GM12878 (cell line): ENCODE results near the gene RAB29. TPM values are rescaled to one million over a fixed set of nuclear protein-coding genes. Genes with fewer than 3 reads are reported as not detected.

ENCODE experiments used
- ATF7 ChIP-seq: fragments of 450-650 bp; IDR thresholded peaks from 2 replicates; pipeline ENCODE4 v1.6.1; 2016; ENCODE audit warnings: low read depth, mild to moderate bottlenecking
- BMI1 ChIP-seq: fragments of 450-650 bp; IDR thresholded peaks from 2 replicates; pipeline ENCODE4 v1.6.1; 2016; ENCODE audit warnings: mild to moderate bottlenecking, moderate library complexity, borderline replicate concordance
- CBX3 ChIP-seq: fragments of 200-600 bp; sonication (generic); IDR thresholded peaks from 2 replicates; pipeline ENCODE4 v1.6.1; 2016; ENCODE audit warnings: low read depth, borderline replicate concordance
- CEBPB ChIP-seq, 2 experiments: fragments of 150-350 bp in 1 of 2; IDR thresholded peaks; 2 replicates each; pipeline ENCODE4 v1.6.1; 2012 to 2014; ENCODE audit warnings: low read depth in 2 of 2, low read length in 2 of 2, borderline replicate concordance in 1 of 2, inconsistent platforms in 1 of 2
- CHD4 ChIP-seq: fragments of 200-600 bp; sonication (generic); IDR thresholded peaks from 2 replicates; pipeline ENCODE4 v1.6.1; 2016; ENCODE audit warnings: mild to moderate bottlenecking
- EGR1 ChIP-seq, 2 experiments: IDR thresholded peaks; 1 replicate in 1 of 2; 2 replicates in 1 of 2; pipeline ENCODE4 v1.6.1; 2011 to 2012; ENCODE audit warnings: low read depth in 2 of 2, low read length in 2 of 2, borderline replicate concordance in 1 of 2, mild to moderate bottlenecking in 1 of 2, moderate library complexity in 1 of 2
- GABPA ChIP-seq: IDR thresholded peaks from 2 replicates; pipeline ENCODE4 v1.6.1; 2014; ENCODE audit warnings: antibody characterized with exemption, low read depth, mild to moderate bottlenecking, inconsistent platforms
- IKZF1 ChIP-seq: fragments of 450-650 bp; conservative IDR thresholded peaks from 2 replicates; pipeline ENCODE4 v1.6.1; 2017; ENCODE audit warnings: antibody characterized with exemption, mild to moderate bottlenecking
- JUND ChIP-seq: IDR thresholded peaks from 2 replicates; pipeline ENCODE4 v1.6.1; 2012; ENCODE audit warnings: low read depth, mild to moderate bottlenecking, low read length, improper control_type of control experiment, moderate library complexity
- KDM1A ChIP-seq: fragments of 200-600 bp; sonication (generic); IDR thresholded peaks from 2 replicates; pipeline ENCODE4 v1.6.1; 2016; ENCODE audit warnings: borderline replicate concordance
- KLF5 ChIP-seq: fragments of 450-650 bp; IDR thresholded peaks from 2 replicates; pipeline ENCODE4 v1.6.1; 2014; ENCODE audit warnings: mild to moderate bottlenecking; ENCODE audit not compliant: partially characterized antibody
- MYB ChIP-seq: fragments of 150-350 bp; IDR thresholded peaks from 2 replicates; pipeline ENCODE4 v1.6.1; 2014; ENCODE audit warnings: mild to moderate bottlenecking, low read depth, low read length, borderline replicate concordance
- NR2C1 ChIP-seq: fragments of 450-650 bp; IDR thresholded peaks from 2 replicates; pipeline ENCODE4 v1.6.1; 2017; ENCODE audit warnings: antibody characterized with exemption, mild to moderate bottlenecking, moderate library complexity
- POLR2AphosphoS5 ChIP-seq: IDR thresholded peaks from 2 replicates; pipeline ENCODE4 v1.6.1; 2011; ENCODE audit warnings: mild to moderate bottlenecking, low read length, inconsistent platforms
- RAD51 ChIP-seq: fragments of 450-650 bp; IDR thresholded peaks from 2 replicates; pipeline ENCODE4 v1.6.1; 2016; ENCODE audit warnings: moderate library complexity, mild to moderate bottlenecking, inconsistent platforms
- RCOR1 ChIP-seq: conservative IDR thresholded peaks from 2 replicates; pipeline ENCODE4 v1.6.1; 2012; ENCODE audit warnings: low read depth, low read length, improper control_type of control experiment
- SIN3A ChIP-seq: IDR thresholded peaks from 2 replicates; pipeline ENCODE4 v1.6.1; 2012; ENCODE audit warnings: low read depth, low read length, improper control_type of control experiment
- SPI1 ChIP-seq: IDR thresholded peaks from 2 replicates; pipeline ENCODE4 v1.6.1; 2011; ENCODE audit warnings: low read depth, mild to moderate bottlenecking, low read length, moderate library complexity, borderline replicate concordance; ENCODE audit not compliant: insufficient read depth
- TCF3 ChIP-seq: IDR thresholded peaks from 2 replicates; pipeline ENCODE4 v1.6.1; 2012; ENCODE audit warnings: low read depth, mild to moderate bottlenecking, low read length, borderline replicate concordance; ENCODE audit not compliant: insufficient read depth
- YBX1 ChIP-seq: fragments of 450-650 bp; IDR thresholded peaks from 2 replicates; pipeline ENCODE4 v1.6.1; 2016; ENCODE audit warnings: antibody characterized with exemption
- polyA plus RNA-seq, 11 experiments: library from polyadenylated mRNA; depleted of rRNA in 4 of 11; unstranded in 6 of 11; stranded (reverse) in 5 of 11; fragments of >200 nt; fragmentation: Nextera tagmentation in 4 of 11; fragmentation: Illumina TruSeq in 1 of 11; extraction: Ambion mirVana in 4 of 11; extraction: Trizol in 1 of 11; gene quantifications; 1 replicate in 1 of 11; 2 replicates in 10 of 11; pipeline versions ENCODE4 v1.2.1 to v1.2.3, GENCODE V29; 2011 to 2016; ENCODE audit warnings: inconsistent platforms in 2 of 11, missing spikeins in 2 of 11, low read depth in 1 of 11
- total RNA-seq, 4 experiments: library from RNA; depleted of rRNA in 3 of 4; stranded (reverse); fragments of >200 nt in 3 of 4; fragmentation: Illumina TruSeq in 1 of 4; extraction: Trizol in 1 of 4; gene quantifications; 2 replicates each; pipeline versions ENCODE4 v1.2.1 to v1.2.3, GENCODE V29; 2013 to 2021
- TF ChIP-seq, protein P1 (sequence below): fragments of 450-650 bp; formaldehyde crosslinking; IDR thresholded peaks from 2 replicates; pipeline ENCODE4 v1.4.0; 2022; ENCODE audit warnings: mild to moderate bottlenecking, moderate library complexity
- TF ChIP-seq, protein P2 (sequence below): fragments of 450-650 bp; IDR thresholded peaks from 2 replicates; pipeline ENCODE4 v1.6.1; 2017; ENCODE audit warnings: borderline replicate concordance
- TF ChIP-seq, protein P3 (sequence below): IDR thresholded peaks from 2 replicates; pipeline ENCODE4 v1.6.1; 2011; ENCODE audit warnings: borderline replicate concordance, low read depth, mild to moderate bottlenecking, moderate library complexity, mixed read lengths, low read length; ENCODE audit not compliant: insufficient read depth; ENCODE audit errors: extremely low read length
- TF ChIP-seq, protein P4 (sequence below): IDR thresholded peaks from 2 replicates; pipeline ENCODE4 v1.6.1; 2011; ENCODE audit warnings: low read depth, low read length, improper control_type of control experiment, borderline replicate concordance

RAB29 gene
- total and polyA plus RNA-seq, 10 of the 15 experiments (the other 5 are each of a cell fraction or from before 2014, with no cell fraction given) = 11.7 to 74.5 (median 15.0) TPM

DNA sequence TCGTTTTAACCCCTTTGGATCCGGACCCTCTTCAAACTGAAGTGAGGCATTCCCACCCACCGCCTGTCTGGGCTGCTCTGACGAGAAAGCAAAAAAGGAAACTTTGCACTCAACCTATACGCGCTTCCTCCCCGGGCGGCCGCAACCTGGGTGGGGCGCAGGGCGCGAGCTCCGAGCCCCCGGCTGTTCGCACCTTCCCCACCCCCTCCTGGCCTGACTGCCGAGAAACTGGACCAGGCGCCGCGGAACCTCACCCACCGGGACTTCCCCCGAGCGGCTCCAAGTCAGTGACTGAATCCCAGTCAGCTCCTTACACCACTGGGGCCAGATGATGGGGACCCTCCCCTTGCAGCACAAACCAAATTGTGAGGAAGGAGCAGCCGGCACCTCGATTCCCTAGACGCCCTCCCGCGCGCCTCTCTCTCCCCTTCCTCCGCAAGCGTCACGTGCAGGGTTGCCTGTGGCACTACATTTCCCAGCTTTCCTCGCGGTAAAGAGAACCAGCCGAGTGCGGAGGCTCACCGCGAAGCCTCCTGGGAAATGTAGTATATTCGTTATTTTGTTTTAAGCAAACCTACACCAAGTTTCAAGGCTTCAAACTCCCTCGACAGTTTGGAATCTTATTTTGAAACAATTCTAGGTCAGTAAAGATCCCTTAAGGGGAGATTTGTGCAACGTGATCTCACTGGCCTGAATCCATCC is at the start of gene RAB29 (continued):
- TF ChIP-seq MYB = no peak
- TF ChIP-seq SIN3A = no peak
- TF ChIP-seq SPI1 = peak; percentile 48
- peak; percentile 50; the same call in 1 of the 2 replicates for TF ChIP-seq NR2C1
- peak; percentile 39; the same call in 1 of the 2 replicates for TF ChIP-seq ATF7
- TF ChIP-seq POLR2AphosphoS5 = peak; percentile 70; the same call in 1 of the 2 replicates
- TF ChIP-seq CEBPB (IDR thresholded peaks at IDR 0.05; ENCODE audit: borderline replicate concordance in 1 of 2, low read depth in 2 of 2, low read length in 2 of 2) = no peak
- no peak for TF ChIP-seq KDM1A
- peak; percentile 97 for TF ChIP-seq RAD51
- peak; percentile 97 for TF ChIP-seq IKZF1
- TF ChIP-seq CHD4 = no peak
- TF ChIP-seq KLF5 = no peak
- TF ChIP-seq, protein P1, sequence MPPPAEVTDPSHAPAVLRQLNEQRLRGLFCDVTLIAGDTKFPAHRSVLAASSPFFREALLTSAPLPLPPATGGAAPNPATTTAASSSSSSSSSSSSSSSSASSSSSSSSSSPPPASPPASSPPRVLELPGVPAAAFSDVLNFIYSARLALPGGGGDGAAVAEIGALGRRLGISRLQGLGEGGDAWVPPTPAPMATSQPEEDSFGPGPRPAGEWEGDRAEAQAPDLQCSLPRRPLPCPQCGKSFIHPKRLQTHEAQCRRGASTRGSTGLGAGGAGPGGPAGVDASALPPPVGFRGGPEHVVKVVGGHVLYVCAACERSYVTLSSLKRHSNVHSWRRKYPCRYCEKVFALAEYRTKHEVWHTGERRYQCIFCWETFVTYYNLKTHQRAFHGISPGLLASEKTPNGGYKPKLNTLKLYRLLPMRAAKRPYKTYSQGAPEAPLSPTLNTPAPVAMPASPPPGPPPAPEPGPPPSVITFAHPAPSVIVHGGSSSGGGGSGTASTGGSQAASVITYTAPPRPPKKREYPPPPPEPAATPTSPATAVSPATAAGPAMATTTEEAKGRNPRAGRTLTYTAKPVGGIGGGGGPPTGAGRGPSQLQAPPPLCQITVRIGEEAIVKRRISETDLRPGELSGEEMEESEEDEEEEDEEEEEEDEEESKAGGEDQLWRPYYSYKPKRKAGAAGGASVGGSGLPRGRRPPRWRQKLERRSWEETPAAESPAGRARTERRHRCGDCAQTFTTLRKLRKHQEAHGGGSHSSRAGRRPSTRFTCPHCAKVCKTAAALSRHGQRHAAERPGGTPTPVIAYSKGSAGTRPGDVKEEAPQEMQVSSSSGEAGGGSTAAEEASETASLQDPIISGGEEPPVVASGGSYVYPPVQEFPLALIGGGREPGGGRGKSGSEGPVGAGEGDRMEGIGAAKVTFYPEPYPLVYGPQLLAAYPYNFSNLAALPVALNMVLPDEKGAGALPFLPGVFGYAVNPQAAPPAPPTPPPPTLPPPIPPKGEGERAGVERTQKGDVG (CRISPR knock-in tag) = no peak
- TF ChIP-seq, protein P2, sequence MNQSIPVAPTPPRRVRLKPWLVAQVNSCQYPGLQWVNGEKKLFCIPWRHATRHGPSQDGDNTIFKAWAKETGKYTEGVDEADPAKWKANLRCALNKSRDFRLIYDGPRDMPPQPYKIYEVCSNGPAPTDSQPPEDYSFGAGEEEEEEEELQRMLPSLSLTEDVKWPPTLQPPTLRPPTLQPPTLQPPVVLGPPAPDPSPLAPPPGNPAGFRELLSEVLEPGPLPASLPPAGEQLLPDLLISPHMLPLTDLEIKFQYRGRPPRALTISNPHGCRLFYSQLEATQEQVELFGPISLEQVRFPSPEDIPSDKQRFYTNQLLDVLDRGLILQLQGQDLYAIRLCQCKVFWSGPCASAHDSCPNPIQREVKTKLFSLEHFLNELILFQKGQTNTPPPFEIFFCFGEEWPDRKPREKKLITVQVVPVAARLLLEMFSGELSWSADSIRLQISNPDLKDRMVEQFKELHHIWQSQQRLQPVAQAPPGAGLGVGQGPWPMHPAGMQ = no peak
- TF ChIP-seq TCF3 = peak; percentile 47; the same call in 1 of the 2 replicates
- no peak for TF ChIP-seq EGR1 (IDR thresholded peaks at IDR 0.05; ENCODE audit: borderline replicate concordance in 1 of 2, low read depth in 2 of 2, low read length in 2 of 2)
- TF ChIP-seq YBX1 = no peak
- no peak for TF ChIP-seq RCOR1
- TF ChIP-seq GABPA = 0 out of 2 replicates have a peak, but pooled peaks have one; percentile 18
- no peak for TF ChIP-seq JUND
- TF ChIP-seq CBX3 = no peak
- TF ChIP-seq BMI1 = no peak
- TF ChIP-seq, protein P3, sequence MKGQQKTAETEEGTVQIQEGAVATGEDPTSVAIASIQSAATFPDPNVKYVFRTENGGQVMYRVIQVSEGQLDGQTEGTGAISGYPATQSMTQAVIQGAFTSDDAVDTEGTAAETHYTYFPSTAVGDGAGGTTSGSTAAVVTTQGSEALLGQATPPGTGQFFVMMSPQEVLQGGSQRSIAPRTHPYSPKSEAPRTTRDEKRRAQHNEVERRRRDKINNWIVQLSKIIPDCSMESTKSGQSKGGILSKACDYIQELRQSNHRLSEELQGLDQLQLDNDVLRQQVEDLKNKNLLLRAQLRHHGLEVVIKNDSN = peak; percentile 95
- TF ChIP-seq, protein P4, sequence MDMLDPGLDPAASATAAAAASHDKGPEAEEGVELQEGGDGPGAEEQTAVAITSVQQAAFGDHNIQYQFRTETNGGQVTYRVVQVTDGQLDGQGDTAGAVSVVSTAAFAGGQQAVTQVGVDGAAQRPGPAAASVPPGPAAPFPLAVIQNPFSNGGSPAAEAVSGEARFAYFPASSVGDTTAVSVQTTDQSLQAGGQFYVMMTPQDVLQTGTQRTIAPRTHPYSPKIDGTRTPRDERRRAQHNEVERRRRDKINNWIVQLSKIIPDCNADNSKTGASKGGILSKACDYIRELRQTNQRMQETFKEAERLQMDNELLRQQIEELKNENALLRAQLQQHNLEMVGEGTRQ = peak; percentile 86
